Gastrocnemius medialis (tissue), 4 donors: ENCODE results near the gene FBXO48.

Experiments
- CTCF ChIP-seq, 5 experiments: fragments of 450-650 bp in 3 of 5; fragments of 200-600 bp in 2 of 5; sonication (generic) in 2 of 5; IDR thresholded peaks in 4 of 5; conservative IDR thresholded peaks in 1 of 5; 1 replicate in 4 of 5; 2 replicates in 1 of 5; pipeline ENCODE4 v1.5.1; 2016 to 2019; ENCODE audit warnings: antibody characterized with exemption in 5 of 5, mild to moderate bottlenecking in 3 of 5, moderate library complexity in 3 of 5
- POLR2A ChIP-seq, 2 donors: fragments of 450-650 bp; IDR thresholded peaks; one replicate each; pipeline ENCODE4 v1.6.1; 2017; ENCODE audit warnings: antibody characterized with exemption in 2 of 2, mild to moderate bottlenecking in 2 of 2, moderate library complexity in 2 of 2

- no peak for TF ChIP-seq CTCF (IDR thresholded peaks at IDR 0.05 in 4 of 5, conservative IDR thresholded peaks at IDR 0.05 in 1 of 5)
- TF ChIP-seq POLR2A (IDR thresholded peaks at IDR 0.05), result no peak
These were observed 367 bp downstream of the FBXO48 start for GRCh38 chr2:68466778-68467076.
